K562 (cell line): ENCODE data around the gene VPS9D1. TPM values are rescaled to one million over a fixed set of nuclear protein-coding genes. Genes with fewer than 3 reads are reported as not detected.
A peak's percentile ranks its signal among the peaks of the same experiment; 100 is the strongest.

Experiments
- CAMTA2 ChIP-seq: fragments of 250-450 bp; sonication (Bioruptor Pico); conservative IDR thresholded peaks from 2 replicates; pipeline ENCODE4 v1.5.1; 2022
- CEBPG ChIP-seq, 3 experiments: fragments of 200-800 bp in 1 of 3; sonication (Bioruptor generic) in 1 of 3; sonication (generic) in 1 of 3; formaldehyde crosslinking in 1 of 3; IDR thresholded peaks in 2 of 3; conservative IDR thresholded peaks in 1 of 3; 2 replicates each; pipeline versions ENCODE4 v1.6.1 to v1.8.0; 2016 to 2022; ENCODE audit warnings: missing compliant biosample characterization in 2 of 3, missing genetic modification characterization in 2 of 3, mild to moderate bottlenecking in 1 of 3, missing genetic modification reagents in 1 of 3
- CHD1 ChIP-seq: fragments of 200-600 bp; sonication (generic); IDR thresholded peaks from one replicate; pipeline ENCODE4 v1.6.1; 2012; ENCODE audit warnings: mild to moderate bottlenecking, moderate library complexity, low read length, inconsistent platforms
- COPS2 ChIP-seq: fragments of 450-650 bp; conservative IDR thresholded peaks from 2 replicates; pipeline ENCODE4 v1.6.1; 2016; ENCODE audit warnings: mild to moderate bottlenecking, moderate library complexity
- ELF1 ChIP-seq: fragments of 200-800 bp; sonication (Bioruptor generic); IDR thresholded peaks from 2 replicates; pipeline ENCODE4 v1.6.1; 2016; ENCODE audit warnings: missing genetic modification characterization, missing compliant biosample characterization
- ETV1 ChIP-seq: fragments of 450-650 bp; conservative IDR thresholded peaks from 2 replicates; pipeline ENCODE4 v1.6.1; 2016; ENCODE audit warnings: missing genetic modification characterization, control low read depth, low read depth, missing compliant biosample characterization
- KAT2B ChIP-seq: IDR thresholded peaks from one replicate; pipeline ENCODE4 v1.6.1; 2012; ENCODE audit warnings: low read depth, mild to moderate bottlenecking, control low read depth, inconsistent platforms, low read length, moderate library complexity
- KHSRP ChIP-seq: fragments of 450-650 bp; IDR thresholded peaks from 2 replicates; pipeline ENCODE4 v1.6.1; 2017
- MTA1 ChIP-seq: fragments of 450-650 bp; IDR thresholded peaks from 2 replicates; pipeline ENCODE4 v1.6.1; 2017; ENCODE audit warnings: borderline replicate concordance
- NELFE ChIP-seq: IDR thresholded peaks from 2 replicates; pipeline ENCODE4 v1.6.1; 2011; ENCODE audit warnings: mild to moderate bottlenecking; ENCODE audit not compliant: insufficient read depth, insufficient read length
- NR2C2 ChIP-seq, 2 experiments: fragments of 200-800 bp in 1 of 2; sonication (Bioruptor generic) in 1 of 2; sonication (generic) in 1 of 2; formaldehyde crosslinking in 1 of 2; IDR thresholded peaks; 2 replicates each; pipeline versions ENCODE4 v1.6.1 to v1.8.0; 2016 to 2022; ENCODE audit warnings: mild to moderate bottlenecking in 1 of 2, missing compliant biosample characterization in 1 of 2, missing genetic modification characterization in 1 of 2, missing genetic modification reagents in 1 of 2
- NR4A1 ChIP-seq, 2 experiments: fragments of 250-450 bp in 1 of 2; fragments of 450-650 bp in 1 of 2; sonication (Bioruptor Pico) in 1 of 2; IDR thresholded peaks; 2 replicates each; pipeline versions ENCODE4 v1.4.0 to v1.6.1; 2016 to 2020; ENCODE audit warnings: mild to moderate bottlenecking in 2 of 2, missing compliant biosample characterization in 1 of 2, missing genetic modification characterization in 1 of 2, moderate library complexity in 1 of 2
- PCBP1 ChIP-seq: fragments of 200-400 bp; formaldehyde crosslinking; IDR thresholded peaks from 2 replicates; pipeline ENCODE4 v1.6.1; 2018; ENCODE audit warnings: mild to moderate bottlenecking, low read depth, low read length; ENCODE audit not compliant: poor library complexity, severe bottlenecking
- PHF8 ChIP-seq: fragments of 200-600 bp; sonication (generic); IDR thresholded peaks from 2 replicates; pipeline ENCODE4 v1.6.1; 2012; ENCODE audit warnings: mixed run types, mild to moderate bottlenecking, inconsistent platforms, low read length, moderate library complexity, borderline replicate concordance
- POLR2A ChIP-seq: fragments of 450-650 bp; conservative IDR thresholded peaks from 2 replicates; pipeline ENCODE4 v1.6.1; 2016
- ZBTB17 ChIP-seq: fragments of 450-650 bp; formaldehyde crosslinking; IDR thresholded peaks from 2 replicates; pipeline ENCODE4 v1.4.0; 2020; ENCODE audit warnings: mild to moderate bottlenecking
- ZNF121 ChIP-seq: sonication (generic); formaldehyde crosslinking; conservative IDR thresholded peaks from 2 replicates; pipeline ENCODE4 v1.8.0; 2022; ENCODE audit warnings: missing genetic modification reagents
- ZNF316 ChIP-seq: fragments of 450-650 bp; IDR thresholded peaks from 2 replicates; pipeline ENCODE4 v1.6.1; 2016
- ZNF57 ChIP-seq: fragments of 450-650 bp; formaldehyde crosslinking; IDR thresholded peaks from 2 replicates; pipeline ENCODE4 v1.4.0; 2020; ENCODE audit warnings: mild to moderate bottlenecking, moderate library complexity
- ZNF699 ChIP-seq: fragments of 250-450 bp; sonication (Bioruptor Pico); IDR thresholded peaks from 2 replicates; pipeline ENCODE4 v1.8.0; 2021; ENCODE audit warnings: mild to moderate bottlenecking, moderate library complexity; ENCODE audit not compliant: insufficient replicate concordance
- polyA plus RNA-seq, 8 experiments: library from polyadenylated mRNA; depleted of rRNA in 4 of 8; stranded (reverse) in 5 of 8; unstranded in 3 of 8; fragments of >200 nt; fragmentation: Nextera tagmentation in 2 of 8; fragmentation: Illumina TruSeq in 1 of 8; extraction: Ambion mirVana in 2 of 8; extraction: Trizol in 1 of 8; gene quantifications; 2 replicates each; pipeline versions ENCODE4 v1.2.1 to v1.2.3, GENCODE V29; 2011 to 2014; ENCODE audit warnings: inconsistent platforms in 1 of 8, missing spikeins in 1 of 8
- total RNA-seq, 7 experiments: library from RNA; depleted of rRNA in 6 of 7; stranded (reverse); fragments of >200 nt in 6 of 7; fragmentation: Illumina TruSeq in 2 of 7; extraction: Trizol in 2 of 7; gene quantifications; 2 replicates each; pipeline versions ENCODE4 v1.2.1 to v1.2.3, GENCODE V29; 2011 to 2021; ENCODE audit warnings: low replicate concordance in 1 of 7
- TF ChIP-seq, protein P1 (sequence below): fragments of 450-650 bp; IDR thresholded peaks from 2 replicates; pipeline ENCODE4 v1.6.1; 2016; ENCODE audit warnings: mild to moderate bottlenecking
- TF ChIP-seq, protein P2 (sequence below): fragments of 450-650 bp; IDR thresholded peaks from one replicate; pipeline ENCODE4 v1.6.1; 2018; ENCODE audit warnings: mild to moderate bottlenecking, moderate library complexity; ENCODE audit not compliant: partially characterized antibody
- TF ChIP-seq, protein P3 (sequence below), 3 experiments: IDR thresholded peaks in 2 of 3; conservative IDR thresholded peaks in 1 of 3; 2 replicates each; pipeline ENCODE4 v1.5.1; 2011 to 2012; ENCODE audit warnings: low read length in 3 of 3, mild to moderate bottlenecking in 3 of 3, control low read depth in 2 of 3, improper control_type of control experiment in 1 of 3, inconsistent platforms in 1 of 3, low read depth in 1 of 3, mixed read lengths in 1 of 3, moderate library complexity in 1 of 3; ENCODE audit not compliant: insufficient read depth in 2 of 3

Gene VPS9D1
- total and polyA plus RNA-seq, 9 of the 15 experiments (the other 6 are each of a cell fraction or from before 2014, with no cell fraction given), result 0.33 to 3.1 (median 1.1) TPM

DNA sequence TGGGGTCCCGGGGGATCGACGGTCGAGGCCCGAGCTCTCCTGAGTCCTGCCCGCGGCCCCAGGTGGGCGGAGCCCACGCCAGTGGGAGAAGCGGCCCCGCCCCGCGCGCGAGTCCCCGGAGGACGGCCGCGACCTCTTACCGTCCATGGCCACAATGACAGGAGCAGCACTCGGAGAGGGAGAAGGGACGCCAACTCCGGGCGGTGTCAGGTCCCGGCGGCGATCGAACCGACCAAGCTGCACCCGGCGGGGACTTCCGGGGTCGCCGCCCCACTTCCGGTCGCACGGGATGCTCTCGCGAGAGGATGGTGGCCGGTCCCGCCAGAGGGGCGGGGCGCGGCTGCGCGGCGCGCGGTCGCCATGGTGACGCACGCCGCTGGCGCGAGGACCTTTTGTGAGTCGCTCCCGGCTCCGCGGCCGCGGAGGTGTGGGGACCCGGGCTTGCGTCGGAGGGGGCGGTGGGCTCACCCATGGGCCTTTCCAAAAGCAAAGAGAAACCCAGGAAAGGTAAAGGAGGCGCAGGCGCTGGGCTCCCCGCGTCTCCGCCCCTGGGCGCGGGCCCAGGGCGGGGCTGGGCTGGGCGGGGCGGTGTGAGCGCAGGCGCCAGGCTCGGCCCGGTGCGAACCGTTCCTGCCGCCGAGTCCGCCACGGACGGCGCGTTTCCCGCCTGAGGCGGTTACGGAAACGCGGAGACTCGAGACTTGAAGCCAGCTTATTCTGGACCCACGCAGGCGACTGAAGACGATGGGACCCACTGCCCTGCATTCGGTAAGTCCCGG, 63.1 kb downstream of the VPS9D1 start, which contains the start of the genes CHMP1A and SPATA33 (continued):
- TF ChIP-seq NR2C2 (CRISPR knock-in tag; IDR thresholded peaks at IDR 0.05), result peak; percentile 89
- peak; percentile 95 for TF ChIP-seq NR2C2 (tag; IDR thresholded peaks at IDR 0.05)
- TF ChIP-seq ZBTB17 (CRISPR knock-in tag), result peak; percentile 25; the same call in 1 of the 2 replicates
- peak; percentile 99 for TF ChIP-seq ELF1 (tag)
- TF ChIP-seq, protein P1, sequence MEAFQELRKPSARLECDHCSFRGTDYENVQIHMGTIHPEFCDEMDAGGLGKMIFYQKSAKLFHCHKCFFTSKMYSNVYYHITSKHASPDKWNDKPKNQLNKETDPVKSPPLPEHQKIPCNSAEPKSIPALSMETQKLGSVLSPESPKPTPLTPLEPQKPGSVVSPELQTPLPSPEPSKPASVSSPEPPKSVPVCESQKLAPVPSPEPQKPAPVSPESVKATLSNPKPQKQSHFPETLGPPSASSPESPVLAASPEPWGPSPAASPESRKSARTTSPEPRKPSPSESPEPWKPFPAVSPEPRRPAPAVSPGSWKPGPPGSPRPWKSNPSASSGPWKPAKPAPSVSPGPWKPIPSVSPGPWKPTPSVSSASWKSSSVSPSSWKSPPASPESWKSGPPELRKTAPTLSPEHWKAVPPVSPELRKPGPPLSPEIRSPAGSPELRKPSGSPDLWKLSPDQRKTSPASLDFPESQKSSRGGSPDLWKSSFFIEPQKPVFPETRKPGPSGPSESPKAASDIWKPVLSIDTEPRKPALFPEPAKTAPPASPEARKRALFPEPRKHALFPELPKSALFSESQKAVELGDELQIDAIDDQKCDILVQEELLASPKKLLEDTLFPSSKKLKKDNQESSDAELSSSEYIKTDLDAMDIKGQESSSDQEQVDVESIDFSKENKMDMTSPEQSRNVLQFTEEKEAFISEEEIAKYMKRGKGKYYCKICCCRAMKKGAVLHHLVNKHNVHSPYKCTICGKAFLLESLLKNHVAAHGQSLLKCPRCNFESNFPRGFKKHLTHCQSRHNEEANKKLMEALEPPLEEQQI, result no peak
- TF ChIP-seq KHSRP, result no peak
- TF ChIP-seq ZNF121 (CRISPR knock-in tag), result no peak
- TF ChIP-seq PHF8, result peak; percentile 89; the same call in 1 of the 2 replicates
- TF ChIP-seq ETV1, result peak; percentile 89
- TF ChIP-seq ZNF57 (CRISPR knock-in tag), result no peak
- TF ChIP-seq, protein P2, sequence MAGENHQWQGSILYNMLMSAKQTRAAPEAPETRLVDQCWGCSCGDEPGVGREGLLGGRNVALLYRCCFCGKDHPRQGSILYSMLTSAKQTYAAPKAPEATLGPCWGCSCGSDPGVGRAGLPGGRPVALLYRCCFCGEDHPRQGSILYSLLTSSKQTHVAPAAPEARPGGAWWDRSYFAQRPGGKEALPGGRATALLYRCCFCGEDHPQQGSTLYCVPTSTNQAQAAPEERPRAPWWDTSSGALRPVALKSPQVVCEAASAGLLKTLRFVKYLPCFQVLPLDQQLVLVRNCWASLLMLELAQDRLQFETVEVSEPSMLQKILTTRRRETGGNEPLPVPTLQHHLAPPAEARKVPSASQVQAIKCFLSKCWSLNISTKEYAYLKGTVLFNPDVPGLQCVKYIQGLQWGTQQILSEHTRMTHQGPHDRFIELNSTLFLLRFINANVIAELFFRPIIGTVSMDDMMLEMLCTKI, result no peak
- TF ChIP-seq ZNF316, result no peak
- no peak for TF ChIP-seq KAT2B
- no peak for TF ChIP-seq CAMTA2 (CRISPR knock-in tag)
- peak; percentile 79 for TF ChIP-seq POLR2A
- no peak for TF ChIP-seq ZNF699 (CRISPR knock-in tag)
- no peak for TF ChIP-seq CHD1
- TF ChIP-seq MTA1, result no peak
- peak; percentile 81 for TF ChIP-seq PCBP1
- TF ChIP-seq, protein P3, sequence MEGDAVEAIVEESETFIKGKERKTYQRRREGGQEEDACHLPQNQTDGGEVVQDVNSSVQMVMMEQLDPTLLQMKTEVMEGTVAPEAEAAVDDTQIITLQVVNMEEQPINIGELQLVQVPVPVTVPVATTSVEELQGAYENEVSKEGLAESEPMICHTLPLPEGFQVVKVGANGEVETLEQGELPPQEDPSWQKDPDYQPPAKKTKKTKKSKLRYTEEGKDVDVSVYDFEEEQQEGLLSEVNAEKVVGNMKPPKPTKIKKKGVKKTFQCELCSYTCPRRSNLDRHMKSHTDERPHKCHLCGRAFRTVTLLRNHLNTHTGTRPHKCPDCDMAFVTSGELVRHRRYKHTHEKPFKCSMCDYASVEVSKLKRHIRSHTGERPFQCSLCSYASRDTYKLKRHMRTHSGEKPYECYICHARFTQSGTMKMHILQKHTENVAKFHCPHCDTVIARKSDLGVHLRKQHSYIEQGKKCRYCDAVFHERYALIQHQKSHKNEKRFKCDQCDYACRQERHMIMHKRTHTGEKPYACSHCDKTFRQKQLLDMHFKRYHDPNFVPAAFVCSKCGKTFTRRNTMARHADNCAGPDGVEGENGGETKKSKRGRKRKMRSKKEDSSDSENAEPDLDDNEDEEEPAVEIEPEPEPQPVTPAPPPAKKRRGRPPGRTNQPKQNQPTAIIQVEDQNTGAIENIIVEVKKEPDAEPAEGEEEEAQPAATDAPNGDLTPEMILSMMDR (IDR thresholded peaks at IDR 0.05 in 2 of 3, conservative IDR thresholded peaks at IDR 0.05 in 1 of 3; ENCODE audit: insufficient read depth in 2 of 3, low read depth in 1 of 3, low read length in 3 of 3), result peak in 1 of 3 experiments; percentile 5; a peak in 1 of 6 replicates
- TF ChIP-seq CEBPG (CRISPR knock-in tag; IDR thresholded peaks at IDR 0.05), result no peak
- no peak for TF ChIP-seq CEBPG (tag; conservative IDR thresholded peaks at IDR 0.05 in 1 of 2, IDR thresholded peaks at IDR 0.05 in 1 of 2)
- no peak for TF ChIP-seq COPS2
- TF ChIP-seq NR4A1 (CRISPR knock-in tag; IDR thresholded peaks at IDR 0.05), result no peak
- no peak for TF ChIP-seq NR4A1 (tag; IDR thresholded peaks at IDR 0.05)
- no peak for TF ChIP-seq NELFE
